ENCODE measurements around the gene GMIP. TPM values are rescaled to one million over a fixed set of nuclear protein-coding genes. Genes with fewer than 3 reads are reported as not detected.

Gene GMIP
- total RNA-seq, 1 experiment from 2014 or later = 12.7 TPM

DNA sequence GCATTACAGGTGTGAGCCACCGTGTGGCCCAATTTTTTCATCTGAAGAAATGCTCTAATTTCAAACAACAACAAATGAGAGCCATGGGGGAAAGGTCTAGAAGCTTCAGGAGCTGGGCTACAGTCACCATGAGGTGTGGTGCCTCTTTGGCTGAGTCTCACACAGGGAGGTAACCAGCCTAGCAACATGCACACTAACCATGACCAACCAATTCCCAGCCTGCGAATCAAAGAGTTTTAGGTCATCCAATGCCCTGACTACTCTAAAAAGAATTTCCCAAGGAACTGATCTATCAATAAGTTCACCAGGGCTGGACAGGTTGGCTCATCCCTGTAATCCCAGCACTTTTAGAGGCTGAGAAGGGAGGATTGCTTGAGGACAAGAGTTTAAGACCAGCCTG is 54.9 kb downstream of the GMIP start:
- H3K36me3 Mint-ChIP-seq (ENCODE audit: insufficient read depth in 1 of 3, low read depth in 3 of 3) = no peaks in the 10 kb centered on the region
- H2AK5ac ChIP-seq (ENCODE audit: insufficient read length, low read length) = no peak overlapping the region
- no peaks in the 10 kb centered on the region for H3K9me3 ChIP-seq (ENCODE audit: control insufficient read depth, low read depth, low read length)
- no peak overlapping the region for H4K5ac ChIP-seq (ENCODE audit: insufficient read length, low read depth, low read length)
- H2BK15ac ChIP-seq (ENCODE audit: low read depth, low read length) = no peak overlapping the region
- no peaks in the 10 kb centered on the region for H3K79me2 ChIP-seq (ENCODE audit: insufficient read depth, low read length)
- no peak overlapping the region for H3K23ac ChIP-seq (ENCODE audit: insufficient read length, low read depth, low read length)
- no peak overlapping the region for H3T11ph ChIP-seq (ENCODE audit: low read length)
- H3K9ac ChIP-seq (ENCODE audit: extremely low read depth, insufficient read length, low read length) = no peak overlapping the region
- peaks cover 10% of the 10 kb centered on the region; the same call in 1 of the 2 replicates for H3K4me1 ChIP-seq (ENCODE audit: insufficient read depth, low read length)
- WGBS (ENCODE audit: extremely low coverage, insufficient read length, low lambda C conversion rate) = no CpG with 5 or more reads among the region's 2 CpGs
- H3K18ac ChIP-seq (ENCODE audit: insufficient read length, low read depth, low read length) = no peak overlapping the region
- peaks cover 14 to 16% of the 10 kb centered on the region in 2 experiments for H3K4me1 Mint-ChIP-seq
- H2BK120ac ChIP-seq (ENCODE audit: low read depth, low read length, poor library complexity, severe bottlenecking) = no peak overlapping the region
- no peak overlapping the region for H2BK5ac ChIP-seq (ENCODE audit: insufficient read length, low read length)
- no peak overlapping the region for H3K56ac ChIP-seq (ENCODE audit: insufficient read length, low read depth, low read length)
- H2BK12ac ChIP-seq (ENCODE audit: insufficient read length, low read depth, low read length) = no peak overlapping the region
- H3K4me3 Mint-ChIP-seq = no peak overlapping the region
- no peak overlapping the region for H3K27ac ChIP-seq (ENCODE audit: insufficient read length, low read depth, low read length)
- TF ChIP-seq, protein P1, sequence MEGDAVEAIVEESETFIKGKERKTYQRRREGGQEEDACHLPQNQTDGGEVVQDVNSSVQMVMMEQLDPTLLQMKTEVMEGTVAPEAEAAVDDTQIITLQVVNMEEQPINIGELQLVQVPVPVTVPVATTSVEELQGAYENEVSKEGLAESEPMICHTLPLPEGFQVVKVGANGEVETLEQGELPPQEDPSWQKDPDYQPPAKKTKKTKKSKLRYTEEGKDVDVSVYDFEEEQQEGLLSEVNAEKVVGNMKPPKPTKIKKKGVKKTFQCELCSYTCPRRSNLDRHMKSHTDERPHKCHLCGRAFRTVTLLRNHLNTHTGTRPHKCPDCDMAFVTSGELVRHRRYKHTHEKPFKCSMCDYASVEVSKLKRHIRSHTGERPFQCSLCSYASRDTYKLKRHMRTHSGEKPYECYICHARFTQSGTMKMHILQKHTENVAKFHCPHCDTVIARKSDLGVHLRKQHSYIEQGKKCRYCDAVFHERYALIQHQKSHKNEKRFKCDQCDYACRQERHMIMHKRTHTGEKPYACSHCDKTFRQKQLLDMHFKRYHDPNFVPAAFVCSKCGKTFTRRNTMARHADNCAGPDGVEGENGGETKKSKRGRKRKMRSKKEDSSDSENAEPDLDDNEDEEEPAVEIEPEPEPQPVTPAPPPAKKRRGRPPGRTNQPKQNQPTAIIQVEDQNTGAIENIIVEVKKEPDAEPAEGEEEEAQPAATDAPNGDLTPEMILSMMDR (conservative IDR thresholded peaks at IDR 0.05) = no peak
- H3K27me3 Mint-ChIP-seq (ENCODE audit: low read depth) = no peaks in the 10 kb centered on the region
- H3K4ac ChIP-seq (ENCODE audit: low read depth, low read length) = no peak overlapping the region
- no peaks in the 10 kb centered on the region for H3K23me2 ChIP-seq (ENCODE audit: insufficient read length, low read depth, low read length, poor library complexity, severe bottlenecking)
- H3K14ac ChIP-seq (ENCODE audit: insufficient read depth, low read length) = no peak overlapping the region
- H4K20me1 ChIP-seq (ENCODE audit: control insufficient read depth, insufficient read depth, insufficient read length) = no peaks in the 10 kb centered on the region
- no peaks in the 10 kb centered on the region for H3K79me1 ChIP-seq (ENCODE audit: insufficient read depth, low read depth, low read length, poor library complexity, severe bottlenecking)
- H2BK20ac ChIP-seq (ENCODE audit: low read depth, low read length, poor library complexity, severe bottlenecking) = no peak overlapping the region
- no peak overlapping the region for H2AFZ ChIP-seq (ENCODE audit: low read length)
- H3K27me3 ChIP-seq (ENCODE audit: insufficient read depth, low read length) = no peaks in the 10 kb centered on the region
- H3K4me2 ChIP-seq (ENCODE audit: insufficient read depth, insufficient read length, low read length) = no peak overlapping the region
- no peak for DNase-seq
- H3K27ac Mint-ChIP-seq = no peak overlapping the region
- no peak overlapping the region for H4K91ac ChIP-seq (ENCODE audit: insufficient read length, low read depth, low read length)
- no peak overlapping the region for H4K8ac ChIP-seq (replicated peaks; ENCODE audit: insufficient read length, low read depth, low read length)
- H3K9me3 Mint-ChIP-seq = no peaks in the 10 kb centered on the region; a peak in 1 of 5 replicates

Data from H9 (cell line).